NCI-H526 (cell line): ENCODE measurements around the gene ZNF396.

Experiments used
- DNase-seq, 2 experiments: peaks; one replicate each; lab custom pipeline; 2025; lab: John Stamatoyannopoulos, UW

ZNF396 gene

DNA sequence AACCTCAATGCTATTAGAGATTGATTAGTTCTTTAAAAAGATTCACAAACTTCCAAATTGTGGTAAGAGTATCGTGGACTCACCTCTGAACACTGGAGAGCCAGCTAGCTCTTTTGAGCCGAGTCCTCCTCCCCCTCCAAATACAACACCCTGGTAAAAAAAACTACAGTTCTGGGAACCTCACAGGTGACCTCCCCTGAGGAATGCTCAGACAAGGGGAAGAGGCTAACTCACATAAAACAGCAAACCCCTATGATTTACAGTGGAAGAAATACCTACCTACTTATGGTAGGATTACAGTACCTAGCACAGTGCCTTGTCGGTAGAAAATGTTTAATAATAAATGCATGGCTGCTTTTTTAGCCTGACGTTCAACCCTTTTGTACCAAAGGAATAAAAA lies 41.3 kb downstream of the ZNF396 start:
- no peak for DNase-seq

DNA sequence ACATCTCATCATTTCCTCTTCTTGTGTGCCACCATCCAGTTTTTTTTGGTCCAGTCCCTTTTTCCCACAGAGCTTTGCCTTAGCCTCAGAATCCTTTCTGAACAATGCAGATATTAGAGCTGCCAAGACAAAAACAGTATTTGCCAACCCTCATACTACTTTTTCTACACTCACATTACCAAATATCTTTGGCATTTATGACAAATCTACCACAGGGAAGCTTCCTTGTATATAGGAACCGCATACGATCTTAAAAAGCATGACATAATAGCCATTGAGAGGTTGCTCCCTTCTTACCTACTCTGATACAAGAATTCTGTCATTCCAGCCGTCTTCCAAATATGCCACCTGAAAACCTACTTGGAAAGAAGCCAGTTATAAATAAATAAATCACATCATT lies 42.3 kb downstream of the ZNF396 start:
- DNase-seq = no peak

DNA sequence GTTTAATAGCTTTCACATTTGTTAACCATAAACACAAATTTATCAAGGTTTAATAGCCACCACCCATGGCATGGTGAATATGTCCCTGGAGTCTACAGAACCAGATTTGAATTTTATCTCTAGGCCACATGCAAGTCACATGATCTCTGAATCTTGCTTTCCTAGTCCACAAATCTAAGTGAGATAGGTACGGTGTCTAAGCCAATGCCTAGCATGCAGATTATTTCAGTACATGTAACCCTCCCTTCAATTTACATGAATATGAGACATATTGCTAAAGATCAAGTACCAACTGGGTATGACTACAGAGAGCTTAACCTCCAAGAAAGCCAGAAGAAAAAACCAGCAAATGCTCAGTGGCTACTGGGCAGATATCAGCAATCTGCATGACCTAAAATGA lies 42.9 kb downstream of the ZNF396 start:
- no peak for DNase-seq

DNA sequence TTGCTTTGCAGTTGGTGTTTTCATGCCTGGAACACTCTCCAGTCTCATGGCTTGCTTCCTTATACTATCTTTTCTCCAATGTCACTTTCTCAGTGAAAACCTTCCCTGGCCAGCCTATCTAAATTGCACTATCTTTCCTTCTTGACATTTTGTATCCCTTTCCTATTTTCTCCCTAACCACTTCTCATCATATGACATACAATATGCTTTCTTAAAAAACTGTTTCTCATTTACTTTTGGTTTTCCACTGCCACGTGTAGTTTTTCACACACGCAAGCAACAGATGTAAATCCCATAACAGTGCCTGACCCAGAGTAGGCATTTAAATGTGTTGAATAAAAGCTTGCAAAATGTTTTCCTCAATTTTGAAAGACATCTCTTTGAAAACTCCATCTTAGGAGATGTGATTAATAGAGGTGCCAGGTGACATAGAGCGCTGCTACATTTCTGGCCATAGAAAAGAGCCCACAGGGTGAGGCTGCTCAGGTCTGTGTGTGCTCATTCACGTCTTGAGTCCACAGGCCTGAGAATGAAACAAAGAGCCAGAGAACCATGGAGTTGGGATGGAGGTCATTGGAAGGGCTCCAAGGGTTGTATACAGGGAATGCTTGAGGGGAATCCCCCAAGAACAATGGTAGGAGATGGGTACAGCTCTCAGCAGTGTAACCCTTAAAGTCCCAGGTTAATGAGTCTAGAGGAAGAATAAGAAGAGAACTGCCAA lies 45.6 kb downstream of the ZNF396 start:
- no peak for DNase-seq

DNA sequence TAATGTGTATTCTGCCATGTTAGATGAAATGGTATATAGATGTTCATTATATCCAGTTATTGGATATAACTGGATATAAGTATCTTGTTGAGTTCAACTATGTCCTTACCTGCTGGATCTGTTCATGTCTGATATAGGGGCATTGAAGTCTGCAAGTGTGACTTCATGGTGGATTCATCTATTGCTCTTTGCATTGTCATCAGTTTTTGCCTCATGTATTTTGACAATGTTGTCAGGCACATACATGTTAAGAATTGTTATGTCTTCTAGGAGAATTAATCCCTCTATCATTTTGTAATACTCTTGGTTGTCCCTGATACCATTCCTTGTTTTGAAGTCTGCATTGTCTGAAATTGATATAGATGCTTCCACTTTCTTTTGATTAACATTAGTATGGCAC lies 48.3 kb downstream of the ZNF396 start:
- DNase-seq = no peak

DNA sequence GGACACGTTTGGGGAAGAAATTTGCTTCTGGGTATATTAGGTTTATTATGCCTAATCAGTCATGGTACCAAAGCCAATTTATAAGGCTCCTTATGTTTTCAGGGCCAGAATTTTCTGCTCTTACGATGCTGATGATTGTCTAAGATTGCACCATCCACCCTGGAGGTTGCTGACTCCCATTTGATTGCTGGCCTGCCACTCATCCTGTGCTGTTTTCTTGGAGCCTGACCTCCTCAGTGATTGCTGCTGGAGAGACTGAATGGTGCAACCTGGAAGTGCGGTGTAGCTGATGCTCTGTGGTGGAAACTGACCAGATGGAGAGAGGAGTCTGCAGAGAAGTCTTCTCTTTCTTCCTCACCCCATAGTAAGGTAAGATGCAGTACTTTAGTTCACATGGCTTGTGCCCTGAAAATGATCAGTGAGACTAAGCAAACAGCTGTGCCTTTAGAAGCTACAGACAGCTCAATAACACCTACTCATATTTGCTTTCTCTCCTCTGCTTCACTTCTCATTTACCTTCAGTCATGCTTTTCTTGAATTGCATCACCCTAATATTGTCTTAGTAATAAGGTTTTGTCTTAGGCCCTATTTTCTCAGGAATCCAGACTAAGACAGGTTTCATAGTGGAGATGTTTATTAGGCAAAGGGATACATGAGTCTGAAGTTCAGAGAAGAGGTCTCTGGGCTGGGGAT lies 50.3 kb downstream of the ZNF396 start:
- DNase-seq = no peak

DNA sequence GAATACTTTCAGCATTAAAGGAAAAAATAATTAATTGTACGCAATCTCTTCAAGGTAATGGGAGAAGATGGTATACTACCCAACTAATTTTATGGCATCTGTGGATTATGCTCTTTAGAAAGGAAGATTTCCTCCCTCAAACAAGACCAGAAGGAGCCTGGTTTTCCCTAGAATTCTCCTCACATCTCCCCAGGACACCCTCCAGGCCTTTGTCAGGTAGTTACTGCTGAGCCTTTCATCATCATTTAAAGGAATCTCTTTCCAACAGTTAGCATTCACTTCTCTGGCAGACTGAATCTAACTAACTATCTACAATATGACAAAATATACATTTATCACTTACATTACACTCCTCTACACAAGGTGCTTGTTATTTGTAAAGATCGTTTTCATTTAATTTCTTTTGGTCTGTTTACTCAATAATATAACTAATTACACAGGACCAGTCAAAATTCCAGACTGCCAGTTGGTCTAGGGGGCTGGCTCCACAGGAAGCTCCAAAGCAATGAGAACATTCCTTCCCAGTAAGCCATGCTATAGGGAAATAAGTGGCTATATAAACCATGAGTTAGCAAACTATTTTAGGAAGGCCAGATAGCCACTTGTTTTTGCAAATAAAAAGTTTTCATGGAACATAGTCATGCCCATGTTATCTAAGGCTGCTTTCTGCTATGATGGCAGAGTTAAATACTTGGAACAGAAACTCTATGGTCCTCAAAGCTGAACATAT lies 52.0 kb downstream of the ZNF396 start:
- DNase-seq = no peak

DNA sequence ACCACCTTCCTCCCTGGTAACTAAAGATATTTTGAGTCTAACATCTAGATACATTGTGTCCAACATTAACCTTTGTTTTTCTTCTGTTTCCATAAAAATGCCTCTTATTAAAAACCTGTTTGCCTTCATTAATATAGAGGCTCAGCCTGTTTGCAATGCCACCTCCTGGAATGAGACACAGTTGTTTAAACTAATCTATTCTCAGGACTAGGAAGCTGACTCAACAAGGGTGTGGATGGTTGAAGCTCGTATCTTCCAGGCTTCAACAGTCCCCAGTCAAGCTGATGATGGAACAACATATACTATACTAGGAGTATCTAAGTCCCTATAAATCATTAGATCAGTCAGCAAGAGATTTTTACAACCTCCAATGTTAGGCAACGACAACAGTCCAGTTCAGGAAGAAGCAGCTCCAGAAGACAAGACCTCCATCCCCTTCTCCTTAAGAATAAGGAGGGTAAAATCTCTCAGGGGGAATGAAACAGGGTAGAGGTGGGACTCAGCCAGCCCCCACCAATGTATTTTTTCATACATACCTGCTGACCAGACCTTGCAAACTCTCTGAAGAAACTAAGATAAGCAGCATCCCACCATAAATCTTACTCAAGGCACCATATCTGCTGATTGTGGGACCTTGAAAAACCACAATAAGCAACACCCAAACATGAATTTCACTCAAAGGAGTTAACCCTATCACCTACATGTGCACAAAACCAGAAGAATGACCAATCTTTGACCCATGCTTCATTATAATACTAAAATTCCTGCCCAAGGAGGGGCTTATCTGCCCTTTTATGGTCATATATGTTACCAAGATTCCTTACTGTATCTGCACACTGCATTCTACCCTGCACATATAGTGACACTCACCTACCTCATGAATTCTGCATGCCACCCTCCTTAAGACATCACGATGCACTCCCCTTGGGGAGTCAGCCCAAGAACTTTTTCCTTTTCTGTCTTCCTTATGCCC lies 54.4 kb downstream of the ZNF396 start:
- DNase-seq = no peak
